ENCODE measurements around the gene SMYD3. TPM values are rescaled to one million over a fixed set of nuclear protein-coding genes. Genes with fewer than 3 reads are reported as not detected.

The SMYD3 gene
- total RNA-seq, 4 donors from 2014 or later, result 11.6 to 26.9 (median 18.3) TPM

GRCh38 chr1:246318622-246319021 is 188.5 kb downstream of the SMYD3 start:
- no peaks in the 10 kb centered on the region for H3K27me3 ChIP-seq
- no peak for TF ChIP-seq POLR2A (IDR thresholded peaks at IDR 0.05)
- TF ChIP-seq EP300 (IDR thresholded peaks at IDR 0.05), result no peak
- no peak for TF ChIP-seq POLR2AphosphoS5 (IDR thresholded peaks at IDR 0.05)
- no peak for TF ChIP-seq CTCF (IDR thresholded peaks at IDR 0.05)
- H3K9me3 ChIP-seq, result no peaks in the 10 kb centered on the region
- no peak for ATAC-seq
- no peaks in the 10 kb centered on the region for H3K36me3 ChIP-seq
- no peak overlapping the region for H3K4me3 ChIP-seq
- no peaks in the 10 kb centered on the region for H3K4me1 ChIP-seq
- WGBS, 2 donors (ENCODE audit: low coverage in 1 of 2), result 82 to 96% methylated on average over 3 of the region's 3 CpGs
- H3K27ac ChIP-seq, result no peak overlapping the region

- TF ChIP-seq EP300 (IDR thresholded peaks at IDR 0.05) (no peak), POLR2AphosphoS5 (IDR thresholded peaks at IDR 0.05) (no peak), CTCF (IDR thresholded peaks at IDR 0.05) (no peak), POLR2A (IDR thresholded peaks at IDR 0.05) (no peak)
- Histone ChIP-seq H3K27me3 (no peaks in the 10 kb centered on the region), H3K9me3 (no peaks in the 10 kb centered on the region), H3K4me1 (no peaks in the 10 kb centered on the region), H3K4me3 (no peak overlapping the region), H3K27ac (no peak overlapping the region), H3K36me3 (no peaks in the 10 kb centered on the region)
- no peak for ATAC-seq
Measured at GRCh38 chr1:246318036-246318359, 189.1 kb downstream of the SMYD3 start.

- no peaks in the 10 kb centered on the region for H3K36me3 ChIP-seq
- no peaks in the 10 kb centered on the region for H3K4me1 ChIP-seq
- WGBS, 2 donors (ENCODE audit: low coverage in 1 of 2), result 77 to 91% methylated on average over 4 of the region's 4 CpGs
- no peak overlapping the region for H3K27ac ChIP-seq
- H3K9me3 ChIP-seq, result no peaks in the 10 kb centered on the region
- no peak for ATAC-seq
- no peaks in the 10 kb centered on the region for H3K27me3 ChIP-seq
- TF ChIP-seq POLR2AphosphoS5 (IDR thresholded peaks at IDR 0.05) (no peak), EP300 (IDR thresholded peaks at IDR 0.05) (no peak)
- no peak overlapping the region for H3K4me3 ChIP-seq
Measured at GRCh38 chr1:246317332-246318035, 189.6 kb downstream of the SMYD3 start.

GRCh38 chr1:246311461-246311860 is 195.6 kb downstream of the SMYD3 start:
- no peak overlapping the region for H3K27ac ChIP-seq

GRCh38 chr1:246309247-246309884 is 197.7 kb downstream of the SMYD3 start:
- no peak for ATAC-seq
- Histone ChIP-seq H3K4me3 (no peak overlapping the region), H3K27me3 (no peaks in the 10 kb centered on the region), H3K27ac (no peak overlapping the region), H3K36me3 (no peaks in the 10 kb centered on the region), H3K9me3 (no peaks in the 10 kb centered on the region), H3K4me1 (no peaks in the 10 kb centered on the region)
- TF ChIP-seq POLR2AphosphoS5 (IDR thresholded peaks at IDR 0.05) (no peak), EP300 (IDR thresholded peaks at IDR 0.05) (no peak), POLR2A (IDR thresholded peaks at IDR 0.05) (no peak), CTCF (IDR thresholded peaks at IDR 0.05) (no peak)
- 82 to 87% methylated on average over 3 of the region's 3 CpGs for whole genome bisulfite sequencing, 2 donors (ENCODE audit: low coverage in 1 of 2)

More at GRCh38 chr1:246311461-246311860, 195.6 kb downstream of the SMYD3 start:
- TF ChIP-seq EP300 (IDR thresholded peaks at IDR 0.05) (no peak), POLR2AphosphoS5 (IDR thresholded peaks at IDR 0.05) (no peak), CTCF (IDR thresholded peaks at IDR 0.05) (no peak)
- Histone ChIP-seq H3K4me3 (no peak overlapping the region), H3K27me3 (no peaks in the 10 kb centered on the region), H3K4me1 (no peaks in the 10 kb centered on the region), H3K36me3 (no peaks in the 10 kb centered on the region), H3K9me3 (no peaks in the 10 kb centered on the region)
- 83 to 98% methylated on average over 13 of the region's 13 CpGs for WGBS, 2 donors (ENCODE audit: low coverage in 1 of 2)
- ATAC-seq, result no peak

All from gastroesophageal sphincter (tissue), 4 donors.